MM.1S (cell line): ENCODE results near the gene TDRD7.

Source experiments
- EZH2 ChIP-seq: fragments of 300-600 bp; sonication (generic); optimal IDR thresholded peaks from 2 replicates; pipeline ENCODE3; 2017; ENCODE audit warnings: low read depth, mild to moderate bottlenecking, antibody characterized with exemption, low read length, mixed read lengths
- EZH2phosphoT487 ChIP-seq: fragments of 300-600 bp; sonication (generic); IDR thresholded peaks from 2 replicates; pipeline ENCODE4 v1.6.1; 2018; ENCODE audit warnings: antibody characterized with exemption, low read length
- TF ChIP-seq, protein P1 (sequence below): fragments of 300-600 bp; sonication (generic); IDR thresholded peaks from 2 replicates; pipeline ENCODE4 v1.5.1; 2016; ENCODE audit warnings: antibody characterized with exemption, low read length, mixed read lengths

DNA sequence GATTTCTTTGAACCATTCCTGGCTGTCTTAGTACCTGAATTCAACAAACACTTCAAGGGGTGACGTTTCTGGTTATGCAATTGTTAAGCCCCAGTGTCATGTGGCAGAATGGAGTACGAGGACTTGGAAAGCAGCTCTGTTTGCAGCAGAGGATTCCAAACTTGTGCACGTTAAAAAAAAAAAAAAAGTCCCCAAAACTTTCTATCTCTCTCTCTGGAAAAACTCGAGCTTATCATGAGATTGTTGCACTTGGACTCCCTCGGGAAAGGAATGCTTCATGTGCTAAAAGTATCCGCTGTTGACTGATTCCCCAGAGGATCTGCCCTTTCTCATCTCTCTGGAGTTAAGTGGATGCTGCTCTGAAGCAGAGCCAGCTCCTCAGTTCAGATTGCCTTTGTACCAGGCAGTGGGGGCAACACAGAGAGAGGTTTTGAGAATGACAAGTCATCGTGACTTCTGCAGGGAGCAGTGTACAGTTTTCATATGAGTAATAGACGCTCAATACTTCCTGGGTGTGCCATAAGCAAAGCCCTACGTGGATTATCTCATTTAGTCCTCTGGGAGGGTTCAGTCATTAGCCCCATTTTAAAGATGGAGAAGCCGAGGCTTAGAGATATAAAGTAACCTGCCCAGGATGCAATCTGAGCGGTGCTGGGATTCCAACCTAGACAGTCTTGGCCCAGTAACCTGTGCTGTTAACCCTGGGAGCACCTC is 117.6 kb downstream of the TDRD7 start:
- TF ChIP-seq, protein P1, sequence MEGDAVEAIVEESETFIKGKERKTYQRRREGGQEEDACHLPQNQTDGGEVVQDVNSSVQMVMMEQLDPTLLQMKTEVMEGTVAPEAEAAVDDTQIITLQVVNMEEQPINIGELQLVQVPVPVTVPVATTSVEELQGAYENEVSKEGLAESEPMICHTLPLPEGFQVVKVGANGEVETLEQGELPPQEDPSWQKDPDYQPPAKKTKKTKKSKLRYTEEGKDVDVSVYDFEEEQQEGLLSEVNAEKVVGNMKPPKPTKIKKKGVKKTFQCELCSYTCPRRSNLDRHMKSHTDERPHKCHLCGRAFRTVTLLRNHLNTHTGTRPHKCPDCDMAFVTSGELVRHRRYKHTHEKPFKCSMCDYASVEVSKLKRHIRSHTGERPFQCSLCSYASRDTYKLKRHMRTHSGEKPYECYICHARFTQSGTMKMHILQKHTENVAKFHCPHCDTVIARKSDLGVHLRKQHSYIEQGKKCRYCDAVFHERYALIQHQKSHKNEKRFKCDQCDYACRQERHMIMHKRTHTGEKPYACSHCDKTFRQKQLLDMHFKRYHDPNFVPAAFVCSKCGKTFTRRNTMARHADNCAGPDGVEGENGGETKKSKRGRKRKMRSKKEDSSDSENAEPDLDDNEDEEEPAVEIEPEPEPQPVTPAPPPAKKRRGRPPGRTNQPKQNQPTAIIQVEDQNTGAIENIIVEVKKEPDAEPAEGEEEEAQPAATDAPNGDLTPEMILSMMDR = no peak
- TF ChIP-seq EZH2 = no peak
- no peak for TF ChIP-seq EZH2phosphoT487
